ES-I3 (cell line): Measurements from ENCODE around the gene FRMD4A.

ENCODE experiments used
- H3K36me3 ChIP-seq: 2 replicates; pipeline ENCODE4 v1.6.1; 2013; ENCODE audit warnings: mild to moderate bottlenecking, low read length, control low read depth, moderate library complexity; ENCODE audit not compliant: insufficient read depth
- H3K4me1 ChIP-seq: 2 replicates; pipeline ENCODE4 v1.6.1; 2013; ENCODE audit warnings: mild to moderate bottlenecking, control low read depth, low read length; ENCODE audit not compliant: insufficient read depth
- H3K9ac ChIP-seq: 2 replicates; pipeline ENCODE4 v1.6.1; 2013; ENCODE audit warnings: low read depth, mild to moderate bottlenecking, low read length, moderate library complexity
- H3K9me3 ChIP-seq: 2 replicates; pipeline ENCODE4 v1.6.1; 2013; ENCODE audit warnings: mild to moderate bottlenecking, low read length, moderate library complexity; ENCODE audit not compliant: control insufficient read depth, insufficient read depth

Gene FRMD4A

DNA sequence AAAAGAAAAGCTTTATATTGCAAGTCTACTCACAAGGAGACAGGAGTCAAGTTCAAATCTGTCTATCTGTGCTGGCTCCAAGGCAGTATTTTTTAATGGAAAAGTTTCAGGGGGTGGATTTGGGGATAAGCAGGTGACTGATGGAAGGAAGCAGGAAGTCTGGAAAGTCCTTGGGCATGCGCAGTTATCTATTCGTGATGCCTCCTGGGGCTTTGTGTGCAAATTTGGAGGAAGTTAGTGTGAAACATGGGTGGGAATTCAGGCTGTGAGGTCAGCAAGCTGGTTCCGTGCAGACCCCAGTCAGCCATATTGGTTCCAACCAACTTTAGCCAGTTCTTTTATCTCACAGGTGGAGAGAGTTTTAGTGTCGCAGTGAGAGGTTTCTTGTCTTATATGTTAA, 140.0 kb downstream of the FRMD4A start:
- Histone ChIP-seq H3K36me3 (no peaks in the 10 kb centered on the region), H3K9ac (no peak overlapping the region)

GRCh38 chr10:14186245-14186644, 144.5 kb downstream of the FRMD4A start:
- Histone ChIP-seq H3K9me3 (no peaks in the 10 kb centered on the region), H3K9ac (no peak overlapping the region), H3K36me3 (no peaks in the 10 kb centered on the region), H3K4me1 (0 out of 2 replicates have a peak, but pooled peaks cover 6% of the 10 kb centered on the region)

More for the DNA sequence above, 140.0 kb downstream of the FRMD4A start:
- H3K4me1 ChIP-seq, result peaks cover 5% of the 10 kb centered on the region
- H3K9me3 ChIP-seq, result no peaks in the 10 kb centered on the region

DNA sequence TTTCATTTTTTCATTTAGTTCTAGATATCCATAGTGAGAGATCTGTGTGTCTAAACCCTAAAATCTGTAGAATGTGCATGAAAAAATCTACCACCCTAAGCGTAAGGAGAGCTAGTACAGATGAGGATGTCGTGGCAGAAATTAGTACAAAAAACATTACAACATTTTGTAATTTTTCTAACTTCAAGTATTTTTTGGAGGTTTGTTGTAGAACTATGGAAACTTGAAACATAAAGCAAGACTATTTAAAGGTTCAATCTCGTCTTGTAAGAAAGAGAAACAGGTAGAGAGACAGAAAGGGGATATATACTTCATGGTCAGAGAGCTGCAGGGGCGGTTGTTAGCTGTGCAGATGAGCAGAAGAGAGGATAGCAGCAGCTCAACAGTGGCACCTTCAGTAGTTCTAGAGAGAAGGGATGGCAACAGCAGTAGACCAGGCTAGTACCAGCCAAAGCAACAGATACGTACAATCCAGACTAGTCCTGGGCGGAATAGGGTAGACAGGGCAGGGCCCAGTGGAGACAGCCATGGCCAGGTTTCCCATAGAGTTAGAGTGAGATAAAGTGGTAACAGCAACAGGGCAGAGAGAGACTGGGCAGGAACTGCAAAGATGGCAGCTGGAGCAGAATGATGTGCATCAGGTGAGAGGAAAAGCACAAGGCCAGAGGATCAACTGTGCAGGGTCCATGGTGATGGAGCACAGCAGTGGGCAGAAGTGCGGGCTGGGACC, 145.2 kb downstream of the FRMD4A start:
- Histone ChIP-seq H3K9ac (peak overlapping the region; percentile 32), H3K36me3 (no peaks in the 10 kb centered on the region), H3K9me3 (no peaks in the 10 kb centered on the region), H3K4me1 (0 out of 2 replicates have a peak, but pooled peaks cover 6% of the 10 kb centered on the region)

DNA sequence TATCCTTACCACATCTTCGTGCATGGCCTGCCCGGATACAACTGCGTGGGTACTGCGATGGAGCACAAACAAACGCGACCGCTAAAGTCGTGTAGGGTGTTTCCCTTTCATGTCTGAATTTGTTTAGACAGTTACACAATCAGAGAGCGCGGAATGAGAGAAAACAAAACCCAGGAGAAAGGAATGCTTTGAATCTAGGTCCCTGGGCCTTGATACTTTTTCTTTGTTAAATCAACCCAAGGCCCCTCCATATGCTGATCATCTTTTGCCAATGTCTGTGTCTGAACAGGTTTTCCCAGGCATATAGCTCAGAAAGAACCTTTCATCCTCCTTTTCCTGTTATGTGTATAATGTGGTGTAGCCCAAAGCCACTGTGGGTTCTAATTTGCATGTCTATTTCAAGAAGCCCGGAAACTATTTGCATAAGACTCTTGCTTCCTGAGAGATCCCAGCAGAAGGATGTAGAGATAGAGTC, 145.8 kb downstream of the FRMD4A start:
- Histone ChIP-seq H3K4me1 (0 out of 2 replicates have a peak, but pooled peaks cover 6% of the 10 kb centered on the region), H3K9me3 (no peaks in the 10 kb centered on the region), H3K36me3 (no peaks in the 10 kb centered on the region), H3K9ac (peak overlapping the region; percentile 32)

DNA sequence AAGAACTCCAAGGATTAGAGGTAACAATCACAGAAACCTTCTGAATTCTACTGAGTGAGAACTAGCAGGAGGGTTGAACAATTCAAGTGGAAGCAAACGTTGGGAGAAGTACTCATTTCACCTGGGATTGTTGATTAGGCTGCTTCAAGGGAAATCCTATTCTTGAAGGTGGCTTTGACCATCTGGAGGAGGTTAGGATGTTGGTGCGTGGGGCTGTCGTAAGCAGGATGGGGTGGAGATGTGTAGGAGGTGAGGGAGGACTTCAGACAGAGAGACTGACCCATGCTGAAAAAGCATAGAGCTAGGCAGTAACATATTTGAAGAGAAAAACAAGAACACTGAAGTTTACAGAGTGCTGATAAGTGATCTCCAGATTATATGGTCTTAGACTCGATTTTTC, 147.9 kb downstream of the FRMD4A start:
- Histone ChIP-seq H3K9ac (no peak overlapping the region), H3K4me1 (0 out of 2 replicates have a peak, but pooled peaks cover 6% of the 10 kb centered on the region), H3K9me3 (no peaks in the 10 kb centered on the region), H3K36me3 (no peaks in the 10 kb centered on the region)

- H3K9ac ChIP-seq, result no peak overlapping the region
- H3K4me1 ChIP-seq, result 0 out of 2 replicates have a peak, but pooled peaks cover 6% of the 10 kb centered on the region
- no peaks in the 10 kb centered on the region for H3K9me3 ChIP-seq
- H3K36me3 ChIP-seq, result no peaks in the 10 kb centered on the region
Observed at GRCh38 chr10:14181567-14181936, 149.2 kb downstream of the FRMD4A start.

DNA sequence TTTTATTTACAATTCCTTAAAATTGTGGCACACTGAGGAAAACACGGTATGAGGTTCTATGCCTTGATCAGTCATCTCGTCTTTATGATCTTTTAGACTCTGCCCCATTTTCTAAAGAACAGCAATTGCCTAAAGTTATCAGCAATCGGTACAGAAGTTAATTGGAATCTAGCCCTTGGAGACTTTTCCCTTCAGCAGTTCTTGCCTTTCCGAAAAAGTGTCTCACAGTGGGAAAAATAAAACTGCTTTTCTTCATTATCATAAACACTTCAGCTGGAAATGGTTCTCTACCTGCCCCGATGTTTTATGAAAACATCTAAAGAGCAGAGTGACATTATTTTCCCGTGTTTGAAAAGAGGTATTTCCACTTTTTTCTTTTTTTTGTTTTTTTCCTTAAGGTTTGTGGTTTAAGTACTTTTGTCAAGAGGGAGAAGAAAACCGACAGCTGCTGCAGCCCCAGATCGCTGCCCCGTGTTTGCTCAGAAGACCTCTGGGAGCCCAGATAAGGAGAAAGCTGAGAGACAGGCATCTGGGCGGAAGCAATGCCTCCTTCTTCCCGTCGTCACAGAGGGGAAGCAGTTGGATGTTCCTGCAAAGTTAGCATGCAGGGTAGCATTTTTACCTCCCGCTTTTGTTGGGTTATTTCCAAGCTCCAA, 149.7 kb downstream of the FRMD4A start:
- no peaks in the 10 kb centered on the region for H3K9me3 ChIP-seq
- H3K4me1 ChIP-seq, result 0 out of 2 replicates have a peak, but pooled peaks cover 6% of the 10 kb centered on the region
- H3K36me3 ChIP-seq, result no peaks in the 10 kb centered on the region
- H3K9ac ChIP-seq, result no peak overlapping the region

- Histone ChIP-seq H3K9ac (no peak overlapping the region), H3K4me1 (no peaks in the 10 kb centered on the region), H3K36me3 (no peaks in the 10 kb centered on the region), H3K9me3 (no peaks in the 10 kb centered on the region)
Observed at GRCh38 chr10:14179251-14179650, 151.5 kb downstream of the FRMD4A start.

DNA sequence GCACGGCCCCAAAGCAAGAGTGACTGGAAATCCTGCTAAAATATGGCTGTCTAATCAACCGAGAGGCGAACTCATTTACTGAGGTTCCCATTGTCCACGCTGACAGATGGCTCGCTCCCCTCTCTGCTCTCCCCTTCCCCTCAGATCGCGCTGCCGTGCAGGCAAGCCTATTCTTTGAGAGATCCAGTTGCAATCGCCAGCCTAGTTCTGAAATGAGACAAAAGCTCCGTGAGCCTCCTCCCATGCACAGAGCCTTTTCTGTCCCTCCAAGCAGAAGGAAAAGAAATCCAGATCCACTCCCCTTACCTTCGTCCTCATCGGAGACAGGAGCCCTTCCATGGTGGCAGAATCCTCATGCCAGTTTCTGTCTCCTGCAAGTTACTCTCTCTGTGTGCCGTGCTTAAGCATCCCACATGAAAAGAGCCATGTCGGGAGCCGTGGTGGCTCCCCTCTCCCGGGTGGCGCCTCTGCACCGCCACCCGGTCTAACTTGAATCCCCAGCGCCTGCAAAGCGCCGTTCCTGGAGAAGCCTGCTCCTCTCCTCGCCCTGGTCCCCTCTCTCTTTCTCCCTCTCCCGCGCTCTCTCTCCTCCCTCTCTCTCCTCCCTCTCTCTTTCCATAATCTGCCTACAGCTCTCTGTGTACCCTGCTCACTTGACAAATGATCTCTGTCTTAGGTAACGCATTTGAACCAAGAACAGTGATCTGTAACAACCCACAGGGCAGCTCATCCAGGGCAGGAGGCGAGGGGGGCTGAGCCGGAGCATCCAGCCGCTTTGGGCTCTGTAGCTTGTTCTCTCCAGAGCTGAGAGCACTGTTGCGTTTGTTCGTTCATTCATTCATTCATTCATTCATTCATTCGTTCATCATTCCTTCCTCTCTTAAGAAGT, 156.8 kb downstream of the FRMD4A start:
- Histone ChIP-seq H3K9ac (peak overlapping the region; percentile 89), H3K36me3 (no peaks in the 10 kb centered on the region), H3K9me3 (no peaks in the 10 kb centered on the region), H3K4me1 (0 out of 2 replicates have a peak, but pooled peaks cover 5% of the 10 kb centered on the region)

DNA sequence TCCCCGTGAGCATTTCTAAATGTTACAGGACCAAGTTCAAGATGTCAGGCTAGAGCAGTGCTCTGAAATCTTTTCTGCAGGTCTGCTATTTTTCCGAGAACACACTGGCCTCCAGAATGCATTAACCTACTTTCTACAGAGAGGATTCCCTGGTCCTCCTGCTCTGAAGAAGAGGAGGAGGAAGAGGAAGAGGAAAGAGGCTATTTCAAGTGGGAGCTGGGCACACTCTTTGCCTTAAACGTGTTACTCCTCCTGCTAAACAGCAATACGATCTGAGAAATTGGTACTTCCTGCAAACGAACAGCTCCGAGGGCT, 157.4 kb downstream of the FRMD4A start:
- H3K9me3 ChIP-seq, result no peaks in the 10 kb centered on the region
- no peaks in the 10 kb centered on the region for H3K36me3 ChIP-seq
- H3K4me1 ChIP-seq, result 0 out of 2 replicates have a peak, but pooled peaks cover 5% of the 10 kb centered on the region
- peak overlapping the region; percentile 89 for H3K9ac ChIP-seq

GRCh38 chr10:14172336-14172950, 158.3 kb downstream of the FRMD4A start:
- no peak overlapping the region for H3K9ac ChIP-seq
- 0 out of 2 replicates have a peak, but pooled peaks cover 5% of the 10 kb centered on the region for H3K4me1 ChIP-seq
- no peaks in the 10 kb centered on the region for H3K36me3 ChIP-seq
- no peaks in the 10 kb centered on the region for H3K9me3 ChIP-seq

DNA sequence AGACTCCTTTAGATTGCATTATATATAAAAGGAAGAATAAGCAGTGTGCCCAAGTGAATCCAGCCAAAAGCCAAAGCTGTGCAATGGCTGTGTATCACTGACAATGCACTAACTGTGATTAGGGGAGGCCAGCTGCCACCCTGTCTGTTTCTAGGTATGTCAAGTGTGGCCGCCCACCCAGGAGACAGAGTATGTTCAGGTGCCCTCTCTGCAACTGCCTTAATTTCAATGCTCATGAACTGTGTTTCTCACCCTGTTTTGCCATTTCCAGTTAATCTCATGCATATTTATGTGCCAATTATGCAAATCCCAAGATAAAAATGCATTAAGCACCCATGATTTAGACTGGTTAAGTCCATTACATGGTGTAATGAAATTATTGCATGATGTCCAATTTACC, 159.4 kb downstream of the FRMD4A start:
- Histone ChIP-seq H3K36me3 (no peaks in the 10 kb centered on the region), H3K9me3 (no peaks in the 10 kb centered on the region), H3K4me1 (0 out of 2 replicates have a peak, but pooled peaks cover 5% of the 10 kb centered on the region), H3K9ac (no peak overlapping the region)

GRCh38 chr10:14163377-14164086, 167.2 kb downstream of the FRMD4A start:
- H3K9me3 ChIP-seq, result no peaks in the 10 kb centered on the region

More at GRCh38 chr10:14163377-14164086, 167.2 kb downstream of the FRMD4A start:
- H3K36me3 ChIP-seq, result no peaks in the 10 kb centered on the region
- H3K9ac ChIP-seq, result no peak overlapping the region
- H3K4me1 ChIP-seq, result peaks cover 18% of the 10 kb centered on the region
